GM23338 (cell line): Measurements from ENCODE around the gene MBNL3. TPM values are rescaled to one million over a fixed set of nuclear protein-coding genes. Genes with fewer than 3 reads are reported as not detected.

ENCODE experiments used
- ATAC-seq: fragments of 200-7000 bp; cut with Tn5 transposase; 3 replicates; pipeline ENCODE4 v1.9.1; 2020
- DNase-seq: peaks from one replicate; pipeline ENCODE4 v3.0.0-alpha.2; 2015; ENCODE audit warnings: low spot score
- H2AFZ ChIP-seq: fragments of 200-600 bp; sonication (generic); 2 replicates; pipeline ENCODE4 v1.8.0; 2016; ENCODE audit warnings: antibody characterized with exemption, mild to moderate bottlenecking, moderate library complexity
- H3F3A ChIP-seq: fragments of 200-600 bp; sonication (generic); replicated peaks from 2 replicates; pipeline ENCODE4 v1.8.0; 2017; ENCODE audit warnings: antibody characterized with exemption, mixed run types, low read depth
- H3K27ac ChIP-seq: fragments of 200-600 bp; sonication (generic); 2 replicates; pipeline ENCODE4 v1.6.1; 2016; ENCODE audit warnings: low read depth
- H3K27me3 ChIP-seq: fragments of 200-600 bp; sonication (generic); 2 replicates; pipeline ENCODE4 v1.8.0; 2016; ENCODE audit warnings: mild to moderate bottlenecking, mixed run types, moderate library complexity; ENCODE audit not compliant: insufficient read depth
- H3K36me3 ChIP-seq: fragments of 200-600 bp; sonication (generic); 2 replicates; pipeline ENCODE4 v1.8.0; 2016; ENCODE audit warnings: mild to moderate bottlenecking; ENCODE audit not compliant: insufficient read depth
- H3K4me1 ChIP-seq: fragments of 200-600 bp; sonication (generic); 2 replicates; pipeline ENCODE4 v1.8.0; 2016; ENCODE audit warnings: mild to moderate bottlenecking, moderate library complexity; ENCODE audit not compliant: insufficient read depth
- H3K4me2 ChIP-seq: fragments of 200-600 bp; sonication (generic); 2 replicates; pipeline ENCODE4 v1.7.1; 2017; ENCODE audit warnings: mixed run types
- H3K4me3 ChIP-seq: fragments of 200-600 bp; sonication (generic); 2 replicates; pipeline ENCODE4 v1.6.1; 2016; ENCODE audit warnings: mixed run types
- H3K79me2 ChIP-seq: fragments of 200-600 bp; sonication (generic); replicated peaks from 2 replicates; pipeline ENCODE4 v1.8.0; 2017; ENCODE audit warnings: mild to moderate bottlenecking; ENCODE audit not compliant: insufficient read depth
- H3K9me2 ChIP-seq: fragments of 200-600 bp; sonication (generic); 2 replicates; pipeline ENCODE4 v1.8.0; 2017; ENCODE audit not compliant: insufficient read depth
- H4K20me1 ChIP-seq: fragments of 200-600 bp; sonication (generic); replicated peaks from 2 replicates; pipeline ENCODE4 v1.8.0; 2017; ENCODE audit warnings: mild to moderate bottlenecking; ENCODE audit not compliant: insufficient read depth
- H3K27ac Mint-ChIP-seq: 2 replicates; pipeline ENCODE4 v1.8.0; 2020; ENCODE audit warnings: inconsistent platforms, mild to moderate bottlenecking, moderate library complexity, mixed read lengths
- H3K27me3 Mint-ChIP-seq: 3 replicates; pipeline ENCODE4 v1.8.0; 2022; ENCODE audit warnings: low read depth, mild to moderate bottlenecking, moderate library complexity, mixed read lengths, inconsistent platforms; ENCODE audit not compliant: insufficient read depth, poor library complexity
- H3K36me3 Mint-ChIP-seq: 3 replicates; pipeline ENCODE4 v1.8.0; 2021; ENCODE audit warnings: low read depth, mild to moderate bottlenecking, inconsistent platforms, moderate library complexity, mixed read lengths
- H3K4me1 Mint-ChIP-seq: 3 replicates; pipeline ENCODE4 v1.8.0; 2020; ENCODE audit warnings: mild to moderate bottlenecking, inconsistent platforms, mixed read lengths
- H3K4me3 Mint-ChIP-seq: 3 replicates; pipeline ENCODE4 v1.8.0; 2021; ENCODE audit warnings: moderate library complexity, mild to moderate bottlenecking, inconsistent platforms, mixed read lengths
- H3K9me3 Mint-ChIP-seq: 3 replicates; pipeline ENCODE4 v1.8.0; 2020; ENCODE audit warnings: moderate library complexity, mild to moderate bottlenecking, inconsistent platforms, mixed read lengths
- CREB1 ChIP-seq: fragments of 250-450 bp; sonication (Bioruptor Pico); IDR thresholded peaks from 2 replicates; pipeline ENCODE4 v1.5.0; 2020; ENCODE audit warnings: low read depth, mild to moderate bottlenecking, moderate library complexity
- EZH2 ChIP-seq: fragments of 200-600 bp; sonication (generic); IDR thresholded peaks from one replicate; pipeline ENCODE4 v1.8.0; 2017; ENCODE audit warnings: antibody characterized with exemption, mild to moderate bottlenecking, low read depth; ENCODE audit not compliant: unreplicated experiment
- EZH2phosphoT487 ChIP-seq: fragments of 200-600 bp; sonication (generic); IDR thresholded peaks from one replicate; pipeline ENCODE4 v1.8.1; 2018; ENCODE audit warnings: antibody characterized with exemption; ENCODE audit not compliant: unreplicated experiment
- JUNB ChIP-seq: IDR thresholded peaks from one replicate; pipeline ENCODE4 v1.6.1; 2016; ENCODE audit warnings: antibody characterized with exemption; ENCODE audit not compliant: unreplicated experiment
- NANOG ChIP-seq: IDR thresholded peaks from 2 replicates; pipeline ENCODE4 v1.6.1; 2016; ENCODE audit warnings: antibody characterized with exemption, borderline replicate concordance
- POLR2AphosphoS5 ChIP-seq: IDR thresholded peaks from 2 replicates; pipeline ENCODE4 v1.6.1; 2016; ENCODE audit warnings: antibody characterized with exemption, low read depth
- STAT1 ChIP-seq: IDR thresholded peaks from one replicate; pipeline ENCODE4 v1.6.1; 2016; ENCODE audit warnings: antibody characterized with exemption; ENCODE audit not compliant: unreplicated experiment
- ZNF114 ChIP-seq: fragments of 250-450 bp; sonication (Bioruptor Pico); IDR thresholded peaks from 2 replicates; pipeline ENCODE4 v1.5.0; 2020; ENCODE audit warnings: mild to moderate bottlenecking, moderate library complexity
- polyA plus RNA-seq: library from polyadenylated mRNA; unstranded; fragments of >200 nt; fragmentation: Nextera tagmentation; extraction: Ambion mirVana; gene quantifications from 2 replicates; pipeline ENCODE4 v1.2.1, GENCODE V29; 2016
- total RNA-seq: library from RNA; depleted of rRNA; stranded (reverse); fragments of >200 nt; shearing (Covaris generic); gene quantifications from 2 replicates; pipeline ENCODE4 v1.2.3, GENCODE V29; 2014
- TF ChIP-seq, protein P1 (sequence below): fragments of 250-450 bp; sonication (Bioruptor Pico); IDR thresholded peaks from 2 replicates; pipeline ENCODE4 v1.5.0; 2020; ENCODE audit warnings: mild to moderate bottlenecking, moderate library complexity
- TF ChIP-seq, protein P2 (sequence below): IDR thresholded peaks from 2 replicates; pipeline ENCODE4 v1.6.1; 2016; ENCODE audit warnings: antibody characterized with exemption
- TF ChIP-seq, protein P3 (sequence below), 2 experiments: fragments of 200-600 bp in 1 of 2; sonication (generic) in 1 of 2; conservative IDR thresholded peaks; 2 replicates each; pipeline versions ENCODE4 v1.5.1 to v1.6.1; 2016 to 2017; ENCODE audit warnings: antibody characterized with exemption in 2 of 2, low read depth in 2 of 2, mild to moderate bottlenecking in 2 of 2, moderate library complexity in 1 of 2

Gene MBNL3
- total and polyA plus RNA-seq, 2 experiments from 2014 or later = 2.3 to 2.4 TPM

DNA sequence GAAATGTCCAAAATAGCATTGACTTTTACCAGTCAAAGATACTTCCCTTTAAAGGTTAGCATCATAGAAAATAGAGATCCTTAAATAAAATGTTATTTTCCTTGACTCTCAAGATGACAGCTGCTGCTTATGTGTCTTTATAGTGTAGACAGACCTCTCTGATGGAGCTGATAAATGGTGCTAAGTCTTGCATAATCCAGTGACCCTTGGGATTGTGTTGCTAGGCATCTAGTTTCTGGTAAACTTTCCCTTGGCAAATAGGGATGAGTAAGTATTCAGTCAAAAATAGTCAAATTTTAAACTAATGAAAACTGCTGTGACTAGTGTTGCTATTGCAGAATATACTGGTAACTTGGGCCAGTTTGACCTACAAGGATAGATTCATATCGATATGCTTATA is 53.6 kb downstream of the MBNL3 start (continued):
- TF ChIP-seq, protein P1, sequence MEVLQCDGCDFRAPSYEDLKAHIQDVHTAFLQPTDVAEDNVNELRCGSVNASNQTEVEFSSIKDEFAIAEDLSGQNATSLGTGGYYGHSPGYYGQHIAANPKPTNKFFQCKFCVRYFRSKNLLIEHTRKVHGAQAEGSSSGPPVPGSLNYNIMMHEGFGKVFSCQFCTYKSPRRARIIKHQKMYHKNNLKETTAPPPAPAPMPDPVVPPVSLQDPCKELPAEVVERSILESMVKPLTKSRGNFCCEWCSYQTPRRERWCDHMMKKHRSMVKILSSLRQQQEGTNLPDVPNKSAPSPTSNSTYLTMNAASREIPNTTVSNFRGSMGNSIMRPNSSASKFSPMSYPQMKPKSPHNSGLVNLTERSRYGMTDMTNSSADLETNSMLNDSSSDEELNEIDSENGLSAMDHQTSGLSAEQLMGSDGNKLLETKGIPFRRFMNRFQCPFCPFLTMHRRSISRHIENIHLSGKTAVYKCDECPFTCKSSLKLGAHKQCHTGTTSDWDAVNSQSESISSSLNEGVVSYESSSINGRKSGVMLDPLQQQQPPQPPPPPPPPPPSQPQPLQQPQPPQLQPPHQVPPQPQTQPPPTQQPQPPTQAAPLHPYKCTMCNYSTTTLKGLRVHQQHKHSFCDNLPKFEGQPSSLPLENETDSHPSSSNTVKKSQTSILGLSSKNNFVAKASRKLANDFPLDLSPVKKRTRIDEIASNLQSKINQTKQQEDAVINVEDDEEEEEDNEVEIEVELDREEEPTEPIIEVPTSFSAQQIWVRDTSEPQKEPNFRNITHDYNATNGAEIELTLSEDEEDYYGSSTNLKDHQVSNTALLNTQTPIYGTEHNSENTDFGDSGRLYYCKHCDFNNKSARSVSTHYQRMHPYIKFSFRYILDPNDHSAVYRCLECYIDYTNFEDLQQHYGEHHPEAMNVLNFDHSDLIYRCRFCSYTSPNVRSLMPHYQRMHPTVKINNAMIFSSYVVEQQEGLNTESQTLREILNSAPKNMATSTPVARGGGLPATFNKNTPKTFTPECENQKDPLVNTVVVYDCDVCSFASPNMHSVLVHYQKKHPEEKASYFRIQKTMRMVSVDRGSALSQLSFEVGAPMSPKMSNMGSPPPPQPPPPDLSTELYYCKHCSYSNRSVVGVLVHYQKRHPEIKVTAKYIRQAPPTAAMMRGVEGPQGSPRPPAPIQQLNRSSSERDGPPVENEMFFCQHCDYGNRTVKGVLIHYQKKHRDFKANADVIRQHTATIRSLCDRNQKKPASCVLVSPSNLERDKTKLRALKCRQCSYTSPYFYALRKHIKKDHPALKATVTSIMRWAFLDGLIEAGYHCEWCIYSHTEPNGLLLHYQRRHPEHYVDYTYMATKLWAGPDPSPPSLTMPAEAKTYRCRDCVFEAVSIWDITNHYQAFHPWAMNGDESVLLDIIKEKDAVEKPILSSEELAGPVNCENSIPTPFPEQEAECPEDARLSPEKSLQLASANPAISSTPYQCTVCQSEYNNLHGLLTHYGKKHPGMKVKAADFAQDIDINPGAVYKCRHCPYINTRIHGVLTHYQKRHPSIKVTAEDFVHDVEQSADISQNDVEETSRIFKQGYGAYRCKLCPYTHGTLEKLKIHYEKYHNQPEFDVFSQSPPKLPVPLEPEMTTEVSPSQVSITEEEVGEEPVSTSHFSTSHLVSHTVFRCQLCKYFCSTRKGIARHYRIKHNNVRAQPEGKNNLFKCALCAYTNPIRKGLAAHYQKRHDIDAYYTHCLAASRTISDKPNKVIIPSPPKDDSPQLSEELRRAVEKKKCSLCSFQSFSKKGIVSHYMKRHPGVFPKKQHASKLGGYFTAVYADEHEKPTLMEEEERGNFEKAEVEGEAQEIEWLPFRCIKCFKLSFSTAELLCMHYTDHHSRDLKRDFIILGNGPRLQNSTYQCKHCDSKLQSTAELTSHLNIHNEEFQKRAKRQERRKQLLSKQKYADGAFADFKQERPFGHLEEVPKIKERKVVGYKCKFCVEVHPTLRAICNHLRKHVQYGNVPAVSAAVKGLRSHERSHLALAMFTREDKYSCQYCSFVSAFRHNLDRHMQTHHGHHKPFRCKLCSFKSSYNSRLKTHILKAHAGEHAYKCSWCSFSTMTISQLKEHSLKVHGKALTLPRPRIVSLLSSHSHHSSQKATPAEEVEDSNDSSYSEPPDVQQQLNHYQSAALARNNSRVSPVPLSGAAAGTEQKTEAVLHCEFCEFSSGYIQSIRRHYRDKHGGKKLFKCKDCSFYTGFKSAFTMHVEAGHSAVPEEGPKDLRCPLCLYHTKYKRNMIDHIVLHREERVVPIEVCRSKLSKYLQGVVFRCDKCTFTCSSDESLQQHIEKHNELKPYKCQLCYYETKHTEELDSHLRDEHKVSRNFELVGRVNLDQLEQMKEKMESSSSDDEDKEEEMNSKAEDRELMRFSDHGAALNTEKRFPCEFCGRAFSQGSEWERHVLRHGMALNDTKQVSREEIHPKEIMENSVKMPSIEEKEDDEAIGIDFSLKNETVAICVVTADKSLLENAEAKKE = no peak
- TF ChIP-seq POLR2AphosphoS5 (no peak), CREB1 (CRISPR knock-in tag) (no peak), NANOG (no peak)

DNA sequence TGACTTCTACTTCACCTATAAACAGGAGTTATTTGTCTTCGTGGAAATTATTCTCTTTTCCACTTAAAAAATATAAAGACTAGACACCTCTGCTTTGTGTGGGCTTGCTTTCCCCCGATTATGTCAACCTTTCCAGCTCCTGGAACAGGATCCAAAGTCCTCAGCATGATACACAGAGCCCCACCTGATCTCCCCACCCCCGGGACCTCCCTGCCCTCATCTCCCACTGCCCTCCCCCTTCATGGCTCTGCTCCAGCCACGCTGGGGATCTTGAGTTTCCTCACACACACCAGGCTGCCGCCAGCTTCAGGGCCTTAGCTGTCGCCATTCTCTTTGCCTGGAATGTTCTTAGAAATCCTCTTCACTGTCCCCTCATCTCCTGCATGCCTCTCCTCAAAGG is 55.3 kb downstream of the MBNL3 start:
- Histone ChIP-seq H2AFZ (no peak overlapping the region), H3K79me2 (no peaks in the 10 kb centered on the region), H3K27ac (no peak overlapping the region), H4K20me1 (no peaks in the 10 kb centered on the region), H3K4me1 (0 out of 2 replicates have a peak, but pooled peaks cover 4% of the 10 kb centered on the region), H3K4me2 (no peak overlapping the region), H3F3A (no peaks in the 10 kb centered on the region), H3K27me3 (no peaks in the 10 kb centered on the region), H3K36me3 (no peaks in the 10 kb centered on the region), H3K4me3 (no peak overlapping the region), H3K9me2 (no peaks in the 10 kb centered on the region)
- peaks cover 12% of the 10 kb centered on the region; the same call in 2 of the 3 replicates for H3K4me1 Mint-ChIP-seq
- DNase-seq (no peak), ATAC-seq (no peak)
- no peak overlapping the region for H3K4me3 Mint-ChIP-seq
- H3K36me3 Mint-ChIP-seq = no peaks in the 10 kb centered on the region
- TF ChIP-seq ZNF114 (CRISPR knock-in tag) (no peak), EZH2phosphoT487 (no peak), POLR2AphosphoS5 (no peak), STAT1 (no peak), JUNB (no peak), EZH2 (no peak), CREB1 (CRISPR knock-in tag) (no peak)
- TF ChIP-seq, protein P2, sequence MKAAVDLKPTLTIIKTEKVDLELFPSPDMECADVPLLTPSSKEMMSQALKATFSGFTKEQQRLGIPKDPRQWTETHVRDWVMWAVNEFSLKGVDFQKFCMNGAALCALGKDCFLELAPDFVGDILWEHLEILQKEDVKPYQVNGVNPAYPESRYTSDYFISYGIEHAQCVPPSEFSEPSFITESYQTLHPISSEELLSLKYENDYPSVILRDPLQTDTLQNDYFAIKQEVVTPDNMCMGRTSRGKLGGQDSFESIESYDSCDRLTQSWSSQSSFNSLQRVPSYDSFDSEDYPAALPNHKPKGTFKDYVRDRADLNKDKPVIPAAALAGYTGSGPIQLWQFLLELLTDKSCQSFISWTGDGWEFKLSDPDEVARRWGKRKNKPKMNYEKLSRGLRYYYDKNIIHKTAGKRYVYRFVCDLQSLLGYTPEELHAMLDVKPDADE = no peak
- TF ChIP-seq, protein P3, sequence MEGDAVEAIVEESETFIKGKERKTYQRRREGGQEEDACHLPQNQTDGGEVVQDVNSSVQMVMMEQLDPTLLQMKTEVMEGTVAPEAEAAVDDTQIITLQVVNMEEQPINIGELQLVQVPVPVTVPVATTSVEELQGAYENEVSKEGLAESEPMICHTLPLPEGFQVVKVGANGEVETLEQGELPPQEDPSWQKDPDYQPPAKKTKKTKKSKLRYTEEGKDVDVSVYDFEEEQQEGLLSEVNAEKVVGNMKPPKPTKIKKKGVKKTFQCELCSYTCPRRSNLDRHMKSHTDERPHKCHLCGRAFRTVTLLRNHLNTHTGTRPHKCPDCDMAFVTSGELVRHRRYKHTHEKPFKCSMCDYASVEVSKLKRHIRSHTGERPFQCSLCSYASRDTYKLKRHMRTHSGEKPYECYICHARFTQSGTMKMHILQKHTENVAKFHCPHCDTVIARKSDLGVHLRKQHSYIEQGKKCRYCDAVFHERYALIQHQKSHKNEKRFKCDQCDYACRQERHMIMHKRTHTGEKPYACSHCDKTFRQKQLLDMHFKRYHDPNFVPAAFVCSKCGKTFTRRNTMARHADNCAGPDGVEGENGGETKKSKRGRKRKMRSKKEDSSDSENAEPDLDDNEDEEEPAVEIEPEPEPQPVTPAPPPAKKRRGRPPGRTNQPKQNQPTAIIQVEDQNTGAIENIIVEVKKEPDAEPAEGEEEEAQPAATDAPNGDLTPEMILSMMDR (conservative IDR thresholded peaks at IDR 0.05; ENCODE audit: low read depth in 2 of 2) = no peak
- no peak overlapping the region for H3K27ac Mint-ChIP-seq
- no peaks in the 10 kb centered on the region for H3K9me3 Mint-ChIP-seq
- H3K27me3 Mint-ChIP-seq = no peaks in the 10 kb centered on the region
